HCT116 (cell line): ENCODE results near the gene DCTN2. TPM values are rescaled to one million over a fixed set of nuclear protein-coding genes. Genes with fewer than 3 reads are reported as not detected.
"Not testable (repeated sequence)": the region's sequence is repeated elsewhere in the genome, so short reads cannot be mapped to it uniquely, and the experiment has no call there.

Source experiments
- ATAC-seq: fragments of 200-7000 bp; cut with Tn5 transposase; 2 replicates; pipeline ENCODE4 v1.9.1; 2020; ENCODE audit warnings: mild to moderate bottlenecking, moderate library complexity
- BruUV-seq: library from RNA; stranded (reverse); fragments of 400-500 nt; replicated peaks from 2 replicates; lab custom pipeline; 2021; lab: Mats Ljungman, UMichigan
- CTCF ChIA-PET: fragments of 300-600 bp; sonication (Branson Sonifier 250); formaldehyde crosslinking; loops from one replicate; lab custom pipeline; 2021; ENCODE audit warnings: antibody characterized with exemption; lab: Charles Lee
- POLR2A ChIA-PET: fragments of 300-600, 350-600 bp; sonication (Branson Sonifier 250); formaldehyde crosslinking; loops from one replicate; lab custom pipeline; 2021; ENCODE audit warnings: antibody characterized with exemption; lab: Charles Lee
- RAD21 ChIA-PET, 2 experiments: fragments of 300-600 bp; sonication (Branson Sonifier 250); formaldehyde crosslinking; loops; one replicate each; lab custom pipeline; 2023; ENCODE audit warnings: low total read pairs in 2 of 2; ENCODE audit not compliant: uncharacterized antibody in 2 of 2, unreplicated experiment in 2 of 2, low non-redundant PET in 1 of 2; lab: Charles Lee
- DNase-seq: peaks from one replicate; pipeline ENCODE4 v3.0.0-alpha.2; 2010; ENCODE audit warnings: low read depth, low spot score
- H2AFZ ChIP-seq: fragments of 200-600 bp; shearing (Covaris generic), sonication (generic); 2 replicates; pipeline ENCODE4 v1.6.1; 2017; ENCODE audit warnings: low read depth, mixed run types, mixed read lengths, antibody characterized with exemption, low read length; ENCODE audit not compliant: poor library complexity, severe bottlenecking
- H3K27ac ChIP-seq: 2 replicates; pipeline ENCODE4 v1.5.1; 2012; ENCODE audit warnings: low read depth, low read length
- H3K27me3 ChIP-seq: fragments of 200-600 bp; sonication (generic); 2 replicates; pipeline ENCODE4 v1.6.1; 2016; ENCODE audit warnings: mixed run types, low read length, mixed read lengths; ENCODE audit not compliant: insufficient read depth
- H3K36me3 ChIP-seq, 2 experiments: fragments of 200-500 bp in 1 of 2; fragments of 200-600 bp in 1 of 2; sonication (Bioruptor generic) in 1 of 2; sonication (generic) in 1 of 2; 2 replicates each; pipeline versions ENCODE4 v1.5.1 to v1.6.1; 2014 to 2016; ENCODE audit warnings: low read length in 2 of 2, inconsistent platforms in 1 of 2, mixed read lengths in 1 of 2, mixed run types in 1 of 2; ENCODE audit not compliant: insufficient read depth in 2 of 2, control insufficient read depth in 1 of 2
- H3K4me1 ChIP-seq, 2 experiments: fragments of 200-600 bp in 1 of 2; sonication (generic) in 1 of 2; 2 replicates each; pipeline versions ENCODE4 v1.5.1 to v1.6.1; 2012 to 2017; ENCODE audit warnings: low read length in 2 of 2, inconsistent platforms in 1 of 2, mild to moderate bottlenecking in 1 of 2, mixed read lengths in 1 of 2, mixed run types in 1 of 2, moderate library complexity in 1 of 2; ENCODE audit not compliant: insufficient read depth in 2 of 2, control insufficient read depth in 1 of 2
- H3K4me2 ChIP-seq: fragments of 200-600 bp; sonication (generic); 2 replicates; pipeline ENCODE4 v1.6.1; 2017; ENCODE audit warnings: mixed run types, low read length, mixed read lengths
- H3K4me3 ChIP-seq, 2 experiments: fragments of 200-600 bp in 1 of 2; sonication (generic) in 1 of 2; replicated peaks in 1 of 2; 2 replicates each; pipeline ENCODE4 v1.5.1; 2011 to 2016; ENCODE audit warnings: low read length in 2 of 2, control low read depth in 1 of 2, low read depth in 1 of 2, mild to moderate bottlenecking in 1 of 2, mixed read lengths in 1 of 2, mixed run types in 1 of 2
- H3K79me2 ChIP-seq: fragments of 200-600 bp; sonication (generic); 2 replicates; pipeline ENCODE4 v1.6.1; 2017; ENCODE audit warnings: mild to moderate bottlenecking, mixed run types, low read length, moderate library complexity, mixed read lengths; ENCODE audit not compliant: insufficient read depth
- H3K9ac ChIP-seq: fragments of 200-600 bp; sonication (generic); 2 replicates; pipeline ENCODE4 v1.6.1; 2016; ENCODE audit warnings: low read length, mixed read lengths
- H3K9me2 ChIP-seq: fragments of 200-600 bp; sonication (generic), shearing (Covaris generic); 2 replicates; pipeline ENCODE4 v1.6.1; 2017; ENCODE audit warnings: mixed run types, mild to moderate bottlenecking, moderate library complexity; ENCODE audit not compliant: insufficient read depth
- H3K9me3 ChIP-seq, 2 experiments: fragments of 200-500 bp in 1 of 2; fragments of 200-600 bp in 1 of 2; sonication (Bioruptor generic) in 1 of 2; sonication (generic) in 1 of 2; 2 replicates each; pipeline ENCODE4 v1.6.1; 2014 to 2017; ENCODE audit warnings: low read length in 2 of 2, mixed read lengths in 2 of 2, inconsistent platforms in 1 of 2, low read depth in 1 of 2, mild to moderate bottlenecking in 1 of 2, mixed run types in 1 of 2, moderate library complexity in 1 of 2; ENCODE audit not compliant: control insufficient read depth in 1 of 2, insufficient read depth in 1 of 2
- H4K20me1 ChIP-seq: fragments of 200-600 bp; sonication (generic), shearing (Covaris generic); 2 replicates; pipeline ENCODE4 v1.6.1; 2017; ENCODE audit warnings: mixed run types, mild to moderate bottlenecking, moderate library complexity; ENCODE audit not compliant: insufficient read depth
- ATF3 ChIP-seq: IDR thresholded peaks from 2 replicates; pipeline ENCODE4 v1.6.1; 2012
- CEBPB ChIP-seq: IDR thresholded peaks from 2 replicates; pipeline ENCODE4 v1.6.1; 2012; ENCODE audit warnings: low read depth
- CTCF ChIP-seq, 3 experiments: fragments of 200-600 bp in 1 of 3; sonication (generic) in 1 of 3; IDR thresholded peaks in 2 of 3; conservative IDR thresholded peaks in 1 of 3; 2 replicates each; pipeline ENCODE4 v1.5.1; 2012 to 2017; ENCODE audit warnings: low read depth in 2 of 3, low read length in 2 of 3, antibody characterized with exemption in 1 of 3, borderline replicate concordance in 1 of 3, control low read depth in 1 of 3, mild to moderate bottlenecking in 1 of 3, mixed read lengths in 1 of 3, mixed run types in 1 of 3, moderate library complexity in 1 of 3; ENCODE audit not compliant: insufficient read depth in 1 of 3
- ELF1 ChIP-seq: IDR thresholded peaks from 2 replicates; pipeline ENCODE4 v1.6.1; 2012; ENCODE audit warnings: low read depth, borderline replicate concordance
- EZH2phosphoT487 ChIP-seq: fragments of 200-600 bp; IDR thresholded peaks from 2 replicates; pipeline ENCODE4 v1.6.1; 2018; ENCODE audit warnings: antibody characterized with exemption, borderline replicate concordance
- FOSL1 ChIP-seq: IDR thresholded peaks from 2 replicates; pipeline ENCODE4 v1.6.1; 2012; ENCODE audit warnings: low read depth
- RAD21 ChIP-seq: IDR thresholded peaks from 2 replicates; pipeline ENCODE4 v1.6.1; 2012; ENCODE audit warnings: low read depth, mild to moderate bottlenecking
- SIN3A ChIP-seq: IDR thresholded peaks from 2 replicates; pipeline ENCODE4 v1.6.1; 2012; ENCODE audit warnings: low read depth
- ZNF274 ChIP-seq: fragments of 200-500 bp; sonication (Bioruptor generic); IDR thresholded peaks from 2 replicates; pipeline ENCODE4 v1.6.1; 2014; ENCODE audit warnings: mild to moderate bottlenecking, low read depth, low read length, inconsistent platforms
- intact Hi-C: fragments of 100-400 bp; cut with micrococcal nuclease; formaldehyde crosslinking; loops from 2 replicates; pipeline ENCODE4 v1.10.0; 2022
- total RNA-seq: library from RNA; stranded (reverse); gene quantifications from one replicate; pipeline ENCODE4 v1.2.1, GENCODE V29; 2021; ENCODE audit not compliant: unreplicated experiment
- TF ChIP-seq, protein P1 (sequence below): IDR thresholded peaks from 2 replicates; pipeline ENCODE4 v1.6.1; 2011; ENCODE audit warnings: mild to moderate bottlenecking, low read length, moderate library complexity; ENCODE audit not compliant: insufficient replicate concordance; ENCODE audit errors: extremely low read depth

DCTN2 gene
- total RNA-seq, 1 experiment from 2014 or later = 95.9 TPM

- TF ChIP-seq, protein P1, sequence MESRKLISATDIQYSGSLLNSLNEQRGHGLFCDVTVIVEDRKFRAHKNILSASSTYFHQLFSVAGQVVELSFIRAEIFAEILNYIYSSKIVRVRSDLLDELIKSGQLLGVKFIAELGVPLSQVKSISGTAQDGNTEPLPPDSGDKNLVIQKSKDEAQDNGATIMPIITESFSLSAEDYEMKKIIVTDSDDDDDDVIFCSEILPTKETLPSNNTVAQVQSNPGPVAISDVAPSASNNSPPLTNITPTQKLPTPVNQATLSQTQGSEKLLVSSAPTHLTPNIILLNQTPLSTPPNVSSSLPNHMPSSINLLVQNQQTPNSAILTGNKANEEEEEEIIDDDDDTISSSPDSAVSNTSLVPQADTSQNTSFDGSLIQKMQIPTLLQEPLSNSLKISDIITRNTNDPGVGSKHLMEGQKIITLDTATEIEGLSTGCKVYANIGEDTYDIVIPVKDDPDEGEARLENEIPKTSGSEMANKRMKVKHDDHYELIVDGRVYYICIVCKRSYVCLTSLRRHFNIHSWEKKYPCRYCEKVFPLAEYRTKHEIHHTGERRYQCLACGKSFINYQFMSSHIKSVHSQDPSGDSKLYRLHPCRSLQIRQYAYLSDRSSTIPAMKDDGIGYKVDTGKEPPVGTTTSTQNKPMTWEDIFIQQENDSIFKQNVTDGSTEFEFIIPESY = no peak
- TF ChIP-seq CEBPB (no peak), SIN3A (no peak)
Measured at GRCh38 chr12:57574795-57575194, 27.8 kb upstream of the DCTN2 start (continued).

DNA sequence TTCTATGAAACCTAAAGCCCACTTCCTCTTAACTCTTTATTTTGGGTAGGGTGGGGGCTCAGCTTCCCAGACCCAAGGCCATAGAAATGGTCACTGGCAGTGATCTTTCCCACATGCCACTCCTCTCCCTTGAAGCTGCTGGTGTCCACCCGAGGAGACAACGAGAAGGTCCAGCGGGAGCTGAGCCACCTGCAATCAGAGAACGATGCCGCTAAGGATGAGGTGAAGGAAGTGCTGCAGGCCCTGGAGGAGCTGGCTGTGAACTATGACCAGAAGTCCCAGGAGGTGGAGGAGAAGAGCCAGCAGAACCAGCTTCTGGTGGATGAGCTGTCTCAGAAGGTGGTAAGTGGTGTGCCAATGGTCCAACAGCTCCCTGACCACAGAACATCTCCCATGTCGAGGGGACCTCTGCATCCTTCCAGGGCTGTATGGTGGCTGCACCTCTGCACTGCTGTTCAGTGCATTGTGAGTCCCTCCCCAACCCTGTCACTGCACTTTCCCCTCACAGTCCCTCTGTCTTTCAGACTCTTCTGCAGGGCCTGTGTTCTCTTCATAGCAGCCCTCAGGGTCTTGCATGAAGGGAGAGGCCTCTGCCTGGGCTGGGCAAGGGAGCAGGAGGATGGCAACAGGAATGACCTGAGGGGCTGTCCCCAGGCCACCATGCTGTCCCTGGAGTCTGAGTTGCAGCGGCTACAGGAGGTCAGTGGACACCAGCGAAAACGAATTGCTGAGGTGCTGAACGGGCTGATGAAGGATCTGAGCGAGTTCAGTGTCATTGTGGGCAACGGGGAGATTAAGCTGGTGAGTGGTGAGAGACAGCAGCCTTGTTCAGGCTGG lies 25.2 kb upstream of the DCTN2 start:
- H3K36me3 ChIP-seq = peaks cover 0 to 6% of the 10 kb centered on the region in 2 experiments; a peak in 2 of 4 replicates
- ATAC-seq (no peak), DNase-seq (no peak)
- H3K79me2 ChIP-seq = no peaks in the 10 kb centered on the region
- ChIA-PET POLR2A (no interaction called here), RAD21 (no interaction called here), CTCF (interaction anchor here (2.6 kb wide), 1 partner anchor 11 kb away, joined by 12 read pairs; no protein-coding TSS in a partner anchor)
- no peaks in the 10 kb centered on the region for H4K20me1 ChIP-seq
- no peak for TF ChIP-seq SIN3A
- no peak for TF ChIP-seq ELF1
- no peak for TF ChIP-seq FOSL1
- no peak for TF ChIP-seq EZH2phosphoT487
- no peak for TF ChIP-seq CTCF (IDR thresholded peaks at IDR 0.05 in 2 of 3, conservative IDR thresholded peaks at IDR 0.05 in 1 of 3; ENCODE audit: borderline replicate concordance in 1 of 3, insufficient read depth in 1 of 3, low read depth in 2 of 3, low read length in 2 of 3)
- TF ChIP-seq ATF3 = no peak
- TF ChIP-seq CEBPB = no peak
- TF ChIP-seq ZNF274 = no peak
- TF ChIP-seq RAD21 = no peak
- H3K9ac ChIP-seq = no peak overlapping the region
- no peaks in the 10 kb centered on the region for H3K9me2 ChIP-seq
- intact Hi-C loops = no loop called here
- H2AFZ ChIP-seq = no peak overlapping the region
- H3K27me3 ChIP-seq = no peaks in the 10 kb centered on the region
- no peak overlapping the region for H3K4me2 ChIP-seq
- no TSS peak for BruUV-seq
- no peaks in the 10 kb centered on the region for H3K9me3 ChIP-seq
- no peak overlapping the region for H3K4me3 ChIP-seq
- H3K4me1 ChIP-seq = no peaks in the 10 kb centered on the region
- H3K27ac ChIP-seq = no peak overlapping the region

- H3K4me3 ChIP-seq, BruUV-seq, H2AFZ ChIP-seq, H3K79me2 ChIP-seq, DNase-seq, H3K4me1 ChIP-seq, intact Hi-C loops, H3K9me2 ChIP-seq, H3K27ac ChIP-seq, H3K36me3 ChIP-seq, H3K4me2 ChIP-seq, RAD21 ChIA-PET, H3K9ac ChIP-seq, H4K20me1 ChIP-seq, H3K27me3 ChIP-seq, H3K9me3 ChIP-seq, ATAC-seq, POLR2A ChIA-PET: not testable (repeated sequence)
- CTCF ChIA-PET = interaction anchor here (2.6 kb wide), 1 partner anchor 13 kb away, joined by 12 read pairs; no protein-coding TSS in a partner anchor
Measured at GRCh38 chr12:57570438-57570837, 23.4 kb upstream of the DCTN2 start.
